HPDE6-E6E7 (cell line): Measurements from ENCODE around the gene RBCK1.

Source experiments
- DNase-seq: peaks from one replicate; pipeline ENCODE4 v3.0.0; 2011; ENCODE audit warnings: missing footprints; ENCODE audit errors: extremely low spot score

The RBCK1 gene

GRCh38 chr20:399182-399707 is 8.9 kb upstream of the RBCK1 start:
- no peak for DNase-seq

GRCh38 chr20:400128-400453 is 8.0 kb upstream of the RBCK1 start:
- no peak for DNase-seq

- DNase-seq, result no peak
These were observed 7.4 kb upstream of the RBCK1 start for GRCh38 chr20:400454-401275.

GRCh38 chr20:401682-402495 is 6.2 kb upstream of the RBCK1 start:
- peak; percentile 95 for DNase-seq

- DNase-seq, result no peak
These were observed 5.6 kb upstream of the RBCK1 start for GRCh38 chr20:402496-402885.

GRCh38 chr20:402898-403581 is 5.1 kb upstream of the RBCK1 start:
- DNase-seq, result no peak

GRCh38 chr20:403582-403957 is 4.5 kb upstream of the RBCK1 start:
- DNase-seq, result no peak

GRCh38 chr20:404088-404487 is 4.0 kb upstream of the RBCK1 start:
- DNase-seq, result no peak

GRCh38 chr20:406200-407132 is 1.6 kb upstream of the RBCK1 start:
- DNase-seq, result no peak

GRCh38 chr20:407133-407952 is 756 bp upstream of the RBCK1 start:
- peak; percentile 91 for DNase-seq

GRCh38 chr20:408843-409696 is 971 bp downstream of the RBCK1 start:
- DNase-seq, result no peak

GRCh38 chr20:409697-410559 is 1.8 kb downstream of the RBCK1 start:
- no peak for DNase-seq

GRCh38 chr20:412081-412480 is 4.0 kb downstream of the RBCK1 start:
- DNase-seq, result no peak

- no peak for DNase-seq
These were observed 6.1 kb downstream of the RBCK1 start for GRCh38 chr20:414161-414560.

GRCh38 chr20:415820-416322 is 7.8 kb downstream of the RBCK1 start:
- DNase-seq, result no peak

- no peak for DNase-seq
These were observed 9.1 kb downstream of the RBCK1 start for GRCh38 chr20:416950-417800.

GRCh38 chr20:417801-418342 is 9.8 kb downstream of the RBCK1 start:
- DNase-seq, result no peak
